OCI-LY7 (cell line): ENCODE results near the gene SCNN1B. TPM values are rescaled to one million over a fixed set of nuclear protein-coding genes. Genes with fewer than 3 reads are reported as not detected.

Source experiments
- BruUV-seq: library from RNA; stranded (reverse); fragments of 400-500 nt; replicated peaks from 2 replicates; lab custom pipeline; 2021; lab: Mats Ljungman, UMichigan
- CTCF ChIA-PET: fragments of 300-600 bp; sonication (Branson Sonifier 250); formaldehyde crosslinking; loops from one replicate; lab custom pipeline; 2022; ENCODE audit warnings: antibody characterized with exemption; ENCODE audit not compliant: unreplicated experiment; lab: Charles Lee
- POLR2A ChIA-PET: fragments of 300-600 bp; sonication (Branson Sonifier 250); formaldehyde crosslinking; loops from one replicate; lab custom pipeline; 2022; ENCODE audit warnings: antibody characterized with exemption; lab: Charles Lee
- DNase-seq: peaks from one replicate; pipeline ENCODE4 v3.0.0-alpha.2; 2015; ENCODE audit warnings: low spot score
- H2AFZ ChIP-seq: fragments of 200-600 bp; sonication (generic), shearing (Covaris generic); 2 replicates; pipeline ENCODE4 v1.6.1; 2014; ENCODE audit warnings: mild to moderate bottlenecking, antibody characterized with exemption, low read length, moderate library complexity
- H3K27ac ChIP-seq: fragments of 200-600 bp; sonication (generic); 2 replicates; pipeline ENCODE4 v1.5.1; 2014; ENCODE audit warnings: mixed run types, low read depth, mild to moderate bottlenecking, moderate library complexity, low read length, inconsistent platforms; ENCODE audit not compliant: poor library complexity, severe bottlenecking
- H3K36me3 ChIP-seq: fragments of 200-600 bp; sonication (generic); 2 replicates; pipeline ENCODE4 v1.6.1; 2014; ENCODE audit warnings: mild to moderate bottlenecking, antibody characterized with exemption, low read length, moderate library complexity, mixed read lengths; ENCODE audit not compliant: insufficient read depth
- H3K4me1 ChIP-seq: fragments of 200-600 bp; sonication (generic); 2 replicates; pipeline ENCODE4 v1.5.1; 2014; ENCODE audit warnings: mild to moderate bottlenecking, low read length; ENCODE audit not compliant: insufficient read depth, poor library complexity, severe bottlenecking
- H3K4me2 ChIP-seq: fragments of 200-600 bp; sonication (generic); 2 replicates; pipeline ENCODE4 v1.6.1; 2014; ENCODE audit warnings: mild to moderate bottlenecking, low read length
- H3K4me3 ChIP-seq: fragments of 200-600 bp; sonication (generic); 2 replicates; pipeline ENCODE4 v1.5.1; 2014; ENCODE audit warnings: mild to moderate bottlenecking, low read depth, low read length; ENCODE audit not compliant: poor library complexity, severe bottlenecking
- H3K79me2 ChIP-seq: fragments of 200-600 bp; sonication (generic); 2 replicates; pipeline ENCODE4 v1.6.1; 2016; ENCODE audit warnings: low read depth, mild to moderate bottlenecking, low read length, moderate library complexity, mixed read lengths; ENCODE audit not compliant: insufficient read depth
- H3K9me2 ChIP-seq: fragments of 200-600 bp; sonication (generic); 2 replicates; pipeline ENCODE4 v1.6.1; 2016; ENCODE audit warnings: mild to moderate bottlenecking, low read length, mixed read lengths; ENCODE audit not compliant: insufficient read depth
- H3K9me3 ChIP-seq: fragments of 200-600 bp; sonication (generic); 2 replicates; pipeline ENCODE4 v1.6.1; 2014; ENCODE audit warnings: mild to moderate bottlenecking, mixed run types, low read length, mixed read lengths
- H4K20me1 ChIP-seq: fragments of 200-600 bp; sonication (generic); 2 replicates; pipeline ENCODE4 v1.6.1; 2014; ENCODE audit warnings: mild to moderate bottlenecking, antibody characterized with exemption, low read length, moderate library complexity, mixed read lengths; ENCODE audit not compliant: insufficient read depth
- EZH2phosphoT487 ChIP-seq: fragments of 200-600 bp; sonication (generic); IDR thresholded peaks from 2 replicates; pipeline ENCODE4 v1.6.1; 2018; ENCODE audit warnings: low read depth, borderline replicate concordance, mild to moderate bottlenecking, mixed run types, antibody characterized with exemption, low read length, moderate library complexity, mixed read lengths
- intact Hi-C: fragments of 100-400 bp; cut with micrococcal nuclease; formaldehyde crosslinking; loops from one replicate; pipeline ENCODE4 v1.10.0; 2022; ENCODE audit not compliant: unreplicated experiment
- total RNA-seq, 2 experiments: library from RNA; depleted of rRNA in 1 of 2; stranded (reverse); fragments of >200 nt in 1 of 2; shearing (Covaris generic) in 1 of 2; gene quantifications; 2 replicates each; pipeline ENCODE4 v1.2.3, GENCODE V29; 2014 to 2022
- TF ChIP-seq, protein P1 (sequence below): fragments of 200-600 bp; sonication (generic); conservative IDR thresholded peaks from 2 replicates; pipeline ENCODE4 v1.5.1; 2014; ENCODE audit warnings: mild to moderate bottlenecking, antibody characterized with exemption, low read length, moderate library complexity, mixed read lengths

SCNN1B gene
- total RNA-seq, 2 experiments from 2014 or later, result 0.23 TPM; not detected in 1

DNA sequence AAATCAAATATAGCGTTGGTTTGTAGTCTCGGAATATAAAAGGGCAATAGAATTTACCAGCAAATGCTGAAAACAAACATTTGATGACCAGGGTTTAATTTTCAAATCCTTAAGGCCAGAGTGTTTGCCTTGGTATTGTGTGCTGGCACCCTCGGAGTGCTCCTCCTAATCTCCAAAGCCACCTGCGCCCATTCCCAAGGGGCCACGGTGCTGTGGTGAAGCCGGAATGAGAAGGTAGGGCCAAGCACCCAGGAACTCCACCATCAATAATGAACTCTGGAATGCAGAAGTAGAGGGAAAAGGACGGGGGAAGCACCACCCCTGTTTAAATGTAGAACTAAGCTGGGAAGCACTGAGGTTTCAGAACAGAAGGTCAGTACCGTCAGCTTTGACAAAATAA is 99.0 kb downstream of the SCNN1B start:
- Histone ChIP-seq H2AFZ (no peak overlapping the region), H3K27ac (no peak overlapping the region), H3K36me3 (peaks cover 43% of the 10 kb centered on the region), H3K9me2 (no peaks in the 10 kb centered on the region), H3K9me3 (no peaks in the 10 kb centered on the region), H3K4me2 (no peak overlapping the region), H4K20me1 (no peaks in the 10 kb centered on the region), H3K4me1 (peaks cover 12% of the 10 kb centered on the region), H3K79me2 (no peaks in the 10 kb centered on the region), H3K4me3 (no peak overlapping the region)
- ChIA-PET POLR2A (no interaction called here), CTCF (no interaction called here)
- no TSS peak for BruUV-seq
- no peak for TF ChIP-seq EZH2phosphoT487
- TF ChIP-seq, protein P1, sequence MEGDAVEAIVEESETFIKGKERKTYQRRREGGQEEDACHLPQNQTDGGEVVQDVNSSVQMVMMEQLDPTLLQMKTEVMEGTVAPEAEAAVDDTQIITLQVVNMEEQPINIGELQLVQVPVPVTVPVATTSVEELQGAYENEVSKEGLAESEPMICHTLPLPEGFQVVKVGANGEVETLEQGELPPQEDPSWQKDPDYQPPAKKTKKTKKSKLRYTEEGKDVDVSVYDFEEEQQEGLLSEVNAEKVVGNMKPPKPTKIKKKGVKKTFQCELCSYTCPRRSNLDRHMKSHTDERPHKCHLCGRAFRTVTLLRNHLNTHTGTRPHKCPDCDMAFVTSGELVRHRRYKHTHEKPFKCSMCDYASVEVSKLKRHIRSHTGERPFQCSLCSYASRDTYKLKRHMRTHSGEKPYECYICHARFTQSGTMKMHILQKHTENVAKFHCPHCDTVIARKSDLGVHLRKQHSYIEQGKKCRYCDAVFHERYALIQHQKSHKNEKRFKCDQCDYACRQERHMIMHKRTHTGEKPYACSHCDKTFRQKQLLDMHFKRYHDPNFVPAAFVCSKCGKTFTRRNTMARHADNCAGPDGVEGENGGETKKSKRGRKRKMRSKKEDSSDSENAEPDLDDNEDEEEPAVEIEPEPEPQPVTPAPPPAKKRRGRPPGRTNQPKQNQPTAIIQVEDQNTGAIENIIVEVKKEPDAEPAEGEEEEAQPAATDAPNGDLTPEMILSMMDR, result no peak
- intact Hi-C loops, result no loop called here
- no peak for DNase-seq

DNA sequence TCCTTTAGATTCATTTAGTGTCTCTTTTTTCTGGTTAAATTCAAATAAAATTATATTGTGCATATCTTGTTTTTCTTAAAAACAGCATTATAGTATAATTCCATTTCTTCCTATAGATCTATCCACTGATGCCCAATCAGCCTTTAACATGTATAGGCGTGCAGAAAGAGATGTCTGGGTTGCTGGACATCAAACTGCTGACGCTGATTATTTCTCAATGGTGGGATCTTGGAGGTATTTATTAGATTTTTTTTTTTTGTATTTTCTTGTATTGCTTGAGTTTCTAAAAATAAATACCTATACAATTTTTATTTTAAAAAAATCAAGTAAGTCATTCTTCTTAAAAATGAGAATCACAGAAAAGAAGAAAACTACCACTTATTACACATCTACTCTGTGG is 100.0 kb downstream of the SCNN1B start:
- peaks cover 43% of the 10 kb centered on the region for H3K36me3 ChIP-seq
- ChIA-PET POLR2A (no interaction called here), CTCF (no interaction called here)
- no TSS peak for BruUV-seq
- H4K20me1 ChIP-seq, result no peaks in the 10 kb centered on the region
- no peaks in the 10 kb centered on the region for H3K9me3 ChIP-seq
- H2AFZ ChIP-seq, result no peak overlapping the region
- H3K4me3 ChIP-seq, result no peak overlapping the region
- H3K9me2 ChIP-seq, result no peaks in the 10 kb centered on the region
- intact Hi-C loops, result no loop called here
- peaks cover 7% of the 10 kb centered on the region for H3K4me1 ChIP-seq
- TF ChIP-seq EZH2phosphoT487, result no peak
- TF ChIP-seq, protein P1, result no peak
- H3K4me2 ChIP-seq, result no peak overlapping the region
- DNase-seq, result no peak
- H3K27ac ChIP-seq, result no peak overlapping the region
- H3K79me2 ChIP-seq, result no peaks in the 10 kb centered on the region

DNA sequence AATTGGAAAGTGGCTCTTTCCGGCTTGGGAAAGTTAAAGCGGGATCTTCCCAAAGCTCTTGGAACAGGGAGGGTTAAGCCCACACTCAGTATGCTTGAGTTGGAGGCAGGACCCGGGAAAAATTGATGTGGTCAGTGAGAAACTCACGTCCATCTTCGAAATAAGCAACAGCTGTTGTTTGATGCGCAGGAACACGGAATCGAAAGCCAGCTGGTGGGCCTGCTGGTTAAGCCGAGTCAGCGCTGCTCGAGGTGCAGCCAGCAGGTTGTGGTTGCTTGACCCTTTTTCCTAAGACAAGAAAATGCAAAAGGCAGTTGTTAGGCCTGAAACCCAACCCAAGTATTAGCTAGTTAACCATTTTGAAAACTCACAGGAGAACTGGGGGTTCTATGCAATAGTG is 101.4 kb downstream of the SCNN1B start:
- TF ChIP-seq, protein P1, result no peak
- TF ChIP-seq EZH2phosphoT487, result no peak
- no peaks in the 10 kb centered on the region for H4K20me1 ChIP-seq
- H3K36me3 ChIP-seq, result peaks cover 35% of the 10 kb centered on the region
- H3K79me2 ChIP-seq, result no peaks in the 10 kb centered on the region
- H2AFZ ChIP-seq, result no peak overlapping the region
- intact Hi-C loops, result no loop called here
- POLR2A ChIA-PET, result interaction anchor here (0.8 kb wide), 1 partner anchor 45 kb away, joined by 3 read pairs; no protein-coding TSS in a partner anchor
- no peaks in the 10 kb centered on the region for H3K9me2 ChIP-seq
- no TSS peak for BruUV-seq
- no peaks in the 10 kb centered on the region for H3K4me1 ChIP-seq
- H3K4me2 ChIP-seq, result no peak overlapping the region
- DNase-seq, result no peak
- no peaks in the 10 kb centered on the region for H3K9me3 ChIP-seq
- no peak overlapping the region for H3K27ac ChIP-seq
- CTCF ChIA-PET, result no interaction called here
- H3K4me3 ChIP-seq, result no peak overlapping the region
